ENCODE results near the gene RRBP1. TPM values are rescaled to one million over a fixed set of nuclear protein-coding genes. Genes with fewer than 3 reads are reported as not detected.

The RRBP1 gene
- total and polyA plus RNA-seq, 2 of the 4 experiments (the other 2 are of a cell fraction): 90.2 to 136 TPM

- Histone ChIP-seq H4K8ac (ENCODE audit: low read depth in 2 of 2, low read length in 2 of 2) (no peak overlapping the region), H2BK120ac (ENCODE audit: low read depth, low read length) (no peak overlapping the region), H3K4me3 (ENCODE audit: insufficient read depth, low read depth, low read length) (no peak overlapping the region), H2BK20ac (ENCODE audit: low read depth, low read length) (no peak overlapping the region), H3K14ac (replicated peaks; ENCODE audit: low read depth, low read length) (no peak overlapping the region), H2BK15ac (ENCODE audit: low read depth, low read length) (no peak overlapping the region), H2AFZ (replicated peaks; ENCODE audit: low read length, poor library complexity) (no peak overlapping the region), H3K9ac (ENCODE audit: low read depth, low read length) (no peak overlapping the region), H3K9me3 (ENCODE audit: control insufficient read depth, insufficient read depth, low read length) (no peaks in the 10 kb centered on the region), H3K56ac (ENCODE audit: extremely low read depth, insufficient read depth, low read length) (no peak overlapping the region), H2AK9ac (replicated peaks; ENCODE audit: low read depth, low read length, poor library complexity) (no peak overlapping the region), H3K4ac (ENCODE audit: low read depth, low read length) (no peak overlapping the region), H3K23ac (ENCODE audit: low read depth, low read length) (no peak overlapping the region), H3K79me1 (ENCODE audit: low read depth in 1 of 2, low read length in 2 of 2) (peaks cover 23 to 80% of the 10 kb centered on the region in 2 experiments), H4K20me1 (ENCODE audit: insufficient read depth, low read length) (peaks cover 100% of the 10 kb centered on the region), H3K4me2 (ENCODE audit: low read depth, low read length) (no peak overlapping the region), H3K27ac (ENCODE audit: insufficient read depth, low read length) (no peak overlapping the region), H4K5ac (ENCODE audit: low read depth, low read length) (no peak overlapping the region), H2BK5ac (ENCODE audit: low read depth, low read length, poor library complexity, severe bottlenecking) (no peak overlapping the region), H3K18ac (ENCODE audit: low read depth, low read length) (no peak overlapping the region), H3K36me3 (ENCODE audit: control insufficient read depth, insufficient read depth, low read length) (peaks cover 33% of the 10 kb centered on the region), H3K27me3 (ENCODE audit: control insufficient read depth, insufficient read depth, low read length) (no peaks in the 10 kb centered on the region), H4K91ac (ENCODE audit: insufficient read depth, low read depth, low read length) (no peak overlapping the region), H3K9me1 (ENCODE audit: insufficient read depth, low read length) (peaks cover 42% of the 10 kb centered on the region), H3K4me1 (ENCODE audit: control insufficient read depth, insufficient read depth, low read length) (peaks cover 28% of the 10 kb centered on the region), H2AK5ac (ENCODE audit: low read depth, low read length) (no peak overlapping the region)
- no CpG with 5 or more reads among the region's 1 CpG for WGBS, 2 experiments (ENCODE audit: extremely low coverage in 2 of 2, insufficient read length in 1 of 2)
- no TSS peak for BruUV-seq (replicated peaks)
- ATAC-seq (ENCODE audit: low read depth): no peak
- dilution Hi-C loops (cut with HindIII; ENCODE audit: low sequenced_read_pairs, unreplicated experiment) (no loop called here), in situ Hi-C loops (cut with MboI; ENCODE audit: low sequenced_read_pairs) (no loop called here), intact Hi-C loops (cut with micrococcal nuclease) (no loop called here)
- DNase-seq: no peak
- CTCF ChIA-PET: no interaction called here
- no peak for TF ChIP-seq MXI1 (IDR thresholded peaks at IDR 0.05; ENCODE audit: borderline replicate concordance, low read depth, low read length)
- TF ChIP-seq FOS (IDR thresholded peaks at IDR 0.05; ENCODE audit: low read depth, low read length): no peak
- TF ChIP-seq ELK1 (IDR thresholded peaks at IDR 0.05; ENCODE audit: borderline replicate concordance, low read depth, low read length): no peak
- TF ChIP-seq BHLHE40 (IDR thresholded peaks at IDR 0.05; ENCODE audit: low read depth, low read length): no peak
- POLR2A ChIA-PET (ENCODE audit: unreplicated experiment): no interaction called here
These were observed 11.0 kb downstream of the RRBP1 start for GRCh38 chr20:17671011-17671410.
